ENCODE results near the gene HINFP. TPM values are rescaled to one million over a fixed set of nuclear protein-coding genes. Genes with fewer than 3 reads are reported as not detected.

The HINFP gene
- total and polyA plus RNA-seq, 2 of the 4 experiments (the other 2 are of a cell fraction), result 9.1 to 15.3 TPM

- 0% methylated on average over 7 of the region's 20 CpGs; no CpG with 5 or more reads in 1 of the 2 experiments for WGBS, 2 experiments (ENCODE audit: extremely low coverage in 2 of 2, insufficient read length in 1 of 2)
- Histone ChIP-seq H3K79me1 (ENCODE audit: low read depth in 1 of 2, low read length in 2 of 2) (peaks cover 15 to 42% of the 10 kb centered on the region in 2 experiments), H3K4me1 (ENCODE audit: control insufficient read depth, insufficient read depth, low read length) (peaks cover 3% of the 10 kb centered on the region), H2BK5ac (ENCODE audit: low read depth, low read length, poor library complexity, severe bottlenecking) (peak overlapping the region; percentile 43), H3K27ac (ENCODE audit: insufficient read depth, low read length) (peak overlapping the region; percentile 58), H3K56ac (ENCODE audit: extremely low read depth, insufficient read depth, low read length) (0 out of 2 replicates have a peak overlapping the region, but pooled peaks have one; percentile 17), H3K4me3 (ENCODE audit: insufficient read depth, low read depth, low read length) (peak overlapping the region; percentile 70), H3K4me2 (ENCODE audit: low read depth, low read length) (peak overlapping the region; percentile 96), H3K27me3 (ENCODE audit: control insufficient read depth, insufficient read depth, low read length) (no peaks in the 10 kb centered on the region), H2BK20ac (ENCODE audit: low read depth, low read length) (no peak overlapping the region), H2AK9ac (replicated peaks; ENCODE audit: low read depth, low read length, poor library complexity) (peak overlapping the region; percentile 89), H2AFZ (replicated peaks; ENCODE audit: low read length, poor library complexity) (peak overlapping the region; percentile 99), H2BK15ac (ENCODE audit: low read depth, low read length) (no peak overlapping the region), H3K4ac (ENCODE audit: low read depth, low read length) (peak overlapping the region; percentile 77), H4K20me1 (ENCODE audit: insufficient read depth, low read length) (no peaks in the 10 kb centered on the region; the same call in 1 of the 2 replicates), H3K9ac (ENCODE audit: low read depth, low read length) (peak overlapping the region; percentile 72), H3K9me3 (ENCODE audit: control insufficient read depth, insufficient read depth, low read length) (no peaks in the 10 kb centered on the region), H3K14ac (replicated peaks; ENCODE audit: low read depth, low read length) (peak overlapping the region; percentile 80), H3K23ac (ENCODE audit: low read depth, low read length) (peak overlapping the region; percentile 87), H4K5ac (ENCODE audit: low read depth, low read length) (peak overlapping the region; percentile 11; the same call in 1 of the 2 replicates), H4K8ac (ENCODE audit: low read depth in 2 of 2, low read length in 2 of 2) (peak overlapping the region in 1 of 2 experiments; percentile 87; a peak in 2 of 4 replicates), H3K18ac (ENCODE audit: low read depth, low read length) (no peak overlapping the region), H2BK120ac (ENCODE audit: low read depth, low read length) (no peak overlapping the region), H3K9me1 (ENCODE audit: insufficient read depth, low read length) (peaks cover 6% of the 10 kb centered on the region), H3K36me3 (ENCODE audit: control insufficient read depth, insufficient read depth, low read length) (peaks cover 8% of the 10 kb centered on the region), H4K91ac (ENCODE audit: insufficient read depth, low read depth, low read length) (no peak overlapping the region), H2AK5ac (ENCODE audit: low read depth, low read length) (no peak overlapping the region)
- DNase-seq (no peak), ATAC-seq (ENCODE audit: low read depth) (no peak)
- dilution Hi-C loops (cut with HindIII; ENCODE audit: low sequenced_read_pairs, unreplicated experiment), result no loop called here
- POLR2A ChIA-PET (ENCODE audit: unreplicated experiment), result no interaction called here
- BruUV-seq (replicated peaks), result TSS peak; percentile 26
- intact Hi-C loops (cut with micrococcal nuclease), result no loop called here
- in situ Hi-C loops (cut with MboI; ENCODE audit: low sequenced_read_pairs), result no loop called here
- CTCF ChIA-PET, result no interaction called here
- TF ChIP-seq FOS (IDR thresholded peaks at IDR 0.05; ENCODE audit: low read depth, low read length) (no peak), RCOR1 (IDR thresholded peaks at IDR 0.05; ENCODE audit: insufficient replicate concordance, low read length) (no peak), MAFK (IDR thresholded peaks at IDR 0.05; ENCODE audit: low read depth, low read length) (no peak), BHLHE40 (IDR thresholded peaks at IDR 0.05; ENCODE audit: low read depth, low read length) (no peak), USF2 (IDR thresholded peaks at IDR 0.05; ENCODE audit: low read depth, low read length) (no peak), MXI1 (IDR thresholded peaks at IDR 0.05; ENCODE audit: borderline replicate concordance, low read depth, low read length) (no peak), SMC3 (IDR thresholded peaks at IDR 0.05; ENCODE audit: low read depth, low read length) (no peak), MAZ (IDR thresholded peaks at IDR 0.05; ENCODE audit: borderline replicate concordance, low read depth, low read length) (no peak), CTCF (conservative IDR thresholded peaks at IDR 0.05; ENCODE audit: low read depth, low read length) (no peak), POLR2A (IDR thresholded peaks at IDR 0.05; ENCODE audit: low read depth, low read length) (no peak), NFE2L2 (IDR thresholded peaks at IDR 0.05; ENCODE audit: low read depth, low read length) (no peak), ELK1 (IDR thresholded peaks at IDR 0.05; ENCODE audit: borderline replicate concordance, low read depth, low read length) (no peak), CHD1 (IDR thresholded peaks at IDR 0.05; ENCODE audit: low read depth, low read length) (no peak)
These were observed 388 bp downstream of the HINFP start for GRCh38 chr11:119121811-119122124.

Data from IMR-90 (cell line).